Measurements from ENCODE around the gene STT3B. TPM values are rescaled to one million over a fixed set of nuclear protein-coding genes. Genes with fewer than 3 reads are reported as not detected.

STT3B gene
- total and polyA plus RNA-seq, 2 of the 4 experiments (the other 2 are of a cell fraction): 45.5 to 86.4 TPM

- Histone ChIP-seq H3K14ac (replicated peaks; ENCODE audit: low read depth, low read length) (no peak overlapping the region), H3K36me3 (ENCODE audit: control insufficient read depth, insufficient read depth, low read length) (peaks cover 3% of the 10 kb centered on the region; the same call in 1 of the 2 replicates), H3K23ac (ENCODE audit: low read depth, low read length) (no peak overlapping the region), H3K9me1 (ENCODE audit: insufficient read depth, low read length) (peaks cover 6% of the 10 kb centered on the region), H2AFZ (replicated peaks; ENCODE audit: low read length, poor library complexity) (no peak overlapping the region), H3K27me3 (ENCODE audit: control insufficient read depth, insufficient read depth, low read length) (no peaks in the 10 kb centered on the region), H2BK20ac (ENCODE audit: low read depth, low read length) (no peak overlapping the region), H3K56ac (ENCODE audit: extremely low read depth, insufficient read depth, low read length) (no peak overlapping the region), H4K8ac (ENCODE audit: low read depth in 2 of 2, low read length in 2 of 2) (no peak overlapping the region), H4K20me1 (ENCODE audit: insufficient read depth, low read length) (no peaks in the 10 kb centered on the region), H3K4me3 (ENCODE audit: insufficient read depth, low read depth, low read length) (no peak overlapping the region), H2BK120ac (ENCODE audit: low read depth, low read length) (no peak overlapping the region), H4K91ac (ENCODE audit: insufficient read depth, low read depth, low read length) (no peak overlapping the region), H3K27ac (ENCODE audit: insufficient read depth, low read length) (no peak overlapping the region), H2AK9ac (replicated peaks; ENCODE audit: low read depth, low read length, poor library complexity) (no peak overlapping the region), H3K4me1 (ENCODE audit: control insufficient read depth, insufficient read depth, low read length) (peaks cover 3% of the 10 kb centered on the region; the same call in 1 of the 2 replicates), H2BK15ac (ENCODE audit: low read depth, low read length) (no peak overlapping the region), H3K9me3 (ENCODE audit: control insufficient read depth, insufficient read depth, low read length) (no peaks in the 10 kb centered on the region), H3K4ac (ENCODE audit: low read depth, low read length) (no peak overlapping the region), H2BK5ac (ENCODE audit: low read depth, low read length, poor library complexity, severe bottlenecking) (no peak overlapping the region), H4K5ac (ENCODE audit: low read depth, low read length) (no peak overlapping the region), H3K18ac (ENCODE audit: low read depth, low read length) (no peak overlapping the region), H3K79me1 (ENCODE audit: low read depth in 1 of 2, low read length in 2 of 2) (no peaks in the 10 kb centered on the region), H2AK5ac (ENCODE audit: low read depth, low read length) (no peak overlapping the region), H3K9ac (ENCODE audit: low read depth, low read length) (no peak overlapping the region), H3K4me2 (ENCODE audit: low read depth, low read length) (no peak overlapping the region)
- TF ChIP-seq NFE2L2 (IDR thresholded peaks at IDR 0.05; ENCODE audit: low read depth, low read length) (no peak), RAD21 (IDR thresholded peaks at IDR 0.05; ENCODE audit: low read length) (no peak), FOS (IDR thresholded peaks at IDR 0.05; ENCODE audit: low read depth, low read length) (no peak), ELK1 (IDR thresholded peaks at IDR 0.05; ENCODE audit: borderline replicate concordance, low read depth, low read length) (no peak), RFX5 (IDR thresholded peaks at IDR 0.05; ENCODE audit: low read depth, low read length) (no peak), RCOR1 (IDR thresholded peaks at IDR 0.05; ENCODE audit: insufficient replicate concordance, low read length) (no peak), MAZ (IDR thresholded peaks at IDR 0.05; ENCODE audit: borderline replicate concordance, low read depth, low read length) (no peak), CTCF (conservative IDR thresholded peaks at IDR 0.05; ENCODE audit: low read depth, low read length) (no peak), POLR2A (IDR thresholded peaks at IDR 0.05; ENCODE audit: low read depth, low read length) (no peak)
- ChIA-PET CTCF (interaction anchor here (0.6 kb wide), 1 partner anchor 16 kb away, joined by 3 read pairs; no protein-coding TSS in a partner anchor), POLR2A (ENCODE audit: unreplicated experiment) (no interaction called here)
- intact Hi-C loops (cut with micrococcal nuclease) (no loop called here), in situ Hi-C loops (cut with MboI; ENCODE audit: low sequenced_read_pairs) (no loop called here), dilution Hi-C loops (cut with HindIII; ENCODE audit: low sequenced_read_pairs, unreplicated experiment) (no loop called here)
- DNase-seq (no peak), ATAC-seq (ENCODE audit: low read depth) (no peak)
- no CpG with 5 or more reads among the region's 1 CpG for WGBS, 2 experiments (ENCODE audit: extremely low coverage in 2 of 2, insufficient read length in 1 of 2)
- BruUV-seq (replicated peaks): no TSS peak
Observed at GRCh38 chr3:31667582-31667981, 134.9 kb downstream of the STT3B start.
